HUDEP-2 (cell line): Measurements from ENCODE around the gene ANKRD23.
A peak's percentile ranks its signal among the peaks of the same experiment; 100 is the strongest.
"Not testable (repeated sequence)": the region's sequence is repeated elsewhere in the genome, so short reads cannot be mapped to it uniquely, and the experiment has no call there.

Source experiments
- DNase-seq, 76 experiments: peaks; one replicate each; lab custom pipeline; 2025; ENCODE audit not compliant: unreplicated experiment in 76 of 76; lab: John Stamatoyannopoulos, UW

Gene ANKRD23

GRCh38 chr2:96864343-96865091 is 20.7 kb upstream of the ANKRD23 start:
- no peak for DNase-seq

- no peak for DNase-seq
These were observed 19.9 kb upstream of the ANKRD23 start for GRCh38 chr2:96863575-96864342.

- not testable (repeated sequence) for DNase-seq
These were observed 19.2 kb upstream of the ANKRD23 start for GRCh38 chr2:96863056-96863455.

DNA sequence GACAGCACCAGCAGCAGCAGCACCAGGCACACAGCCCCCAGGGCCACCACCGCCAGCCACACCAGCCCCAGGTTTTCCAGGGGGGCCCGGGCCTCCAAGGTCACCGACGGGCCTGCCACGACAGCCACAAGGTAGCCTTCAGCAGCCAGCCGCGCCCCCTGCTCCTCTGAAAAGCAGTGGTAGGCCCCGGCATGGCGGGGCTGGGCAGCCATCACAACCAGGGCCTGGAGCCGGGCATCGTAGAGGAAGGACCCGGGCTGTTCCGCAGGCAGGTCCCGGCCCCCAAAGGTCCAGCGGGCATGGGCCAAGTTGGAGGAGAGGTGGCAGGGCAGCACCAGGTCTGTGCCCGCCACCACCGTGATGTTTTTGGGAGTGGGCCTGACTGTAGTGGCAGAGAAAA is 17.3 kb upstream of the ANKRD23 start:
- DNase-seq, result no peak

- no peak for DNase-seq
These were observed 16.5 kb upstream of the ANKRD23 start for GRCh38 chr2:96860065-96861029.

- DNase-seq, result no peak
These were observed 15.9 kb upstream of the ANKRD23 start for GRCh38 chr2:96859681-96860064.

- no peak for DNase-seq
These were observed 15.4 kb upstream of the ANKRD23 start for GRCh38 chr2:96859099-96859649.

- peak in 74 of 76 experiments; percentile 59 to 99 (median 95) for DNase-seq
These were observed 14.0 kb upstream of the ANKRD23 start, which contains the start of gene ANKRD39 for GRCh38 chr2:96857667-96858372. TSS of gene ANKRD39 (minus strand) at chr2:96858016. CDS start at chr2:96857987, 29 bp downstream.

- DNase-seq, result peak in 8 of 76 experiments; percentile 5 to 32 (median 16)
These were observed 13.2 kb upstream of the ANKRD23 start for GRCh38 chr2:96856776-96857666.

DNA sequence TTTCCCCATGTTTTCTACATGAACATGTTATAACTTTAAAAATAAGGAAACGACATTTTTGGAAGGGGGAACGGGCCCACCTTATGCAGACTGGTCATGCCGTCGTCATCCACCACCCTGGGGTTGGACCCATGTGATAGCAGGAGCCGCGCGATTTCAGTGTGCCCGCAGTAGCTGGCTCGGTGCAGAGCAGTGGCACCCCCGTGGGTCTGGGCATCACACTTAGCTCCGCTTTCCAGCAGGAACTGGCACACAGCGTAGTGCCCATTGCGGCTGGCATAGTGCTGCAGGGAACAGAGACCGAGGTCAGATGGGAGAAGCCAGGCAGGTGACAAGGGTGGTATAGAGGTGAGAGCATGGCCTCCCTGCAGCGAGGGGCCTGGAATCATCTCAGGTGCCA is 9.5 kb upstream of the ANKRD23 start:
- DNase-seq, result no peak

DNA sequence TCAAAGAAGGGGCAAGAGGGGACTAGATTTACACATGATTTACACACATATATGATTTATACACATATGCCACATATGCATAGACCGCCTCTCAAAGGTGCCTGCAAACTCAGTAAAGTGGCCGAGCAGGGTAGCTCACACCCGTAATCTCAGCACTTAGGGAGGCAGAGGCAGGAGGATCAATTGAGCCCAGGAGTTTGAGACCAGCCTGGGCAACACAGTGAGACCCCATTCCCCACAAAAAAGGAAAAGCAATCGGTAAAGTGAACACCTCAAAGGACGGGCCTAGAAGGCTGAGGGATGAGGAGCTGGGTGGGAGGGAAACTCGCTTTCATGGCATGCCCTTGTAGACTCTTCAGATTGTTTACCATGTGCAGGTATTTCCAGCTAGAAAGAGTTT is 8.8 kb upstream of the ANKRD23 start:
- DNase-seq, result no peak

DNA sequence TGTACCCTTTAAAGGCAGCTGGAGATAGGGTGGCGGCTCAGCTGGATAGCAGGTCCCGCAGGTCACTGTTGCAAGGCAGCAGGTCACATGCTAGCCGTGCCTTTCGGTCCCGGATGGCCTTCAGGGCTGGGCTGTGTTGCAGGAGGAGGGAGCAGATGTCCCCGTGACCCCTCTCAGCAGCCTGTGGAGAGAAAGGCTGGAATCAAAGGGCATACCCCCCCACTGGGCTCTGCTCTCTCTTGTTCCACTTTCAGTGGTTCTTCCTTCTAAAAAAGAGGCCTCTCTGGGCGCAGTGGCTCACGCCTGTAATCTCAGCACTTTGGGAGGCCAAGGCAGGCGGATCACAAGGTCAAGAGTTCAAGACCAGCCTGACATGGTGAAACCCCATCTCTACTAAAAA is 4.4 kb upstream of the ANKRD23 start:
- DNase-seq, result no peak

DNA sequence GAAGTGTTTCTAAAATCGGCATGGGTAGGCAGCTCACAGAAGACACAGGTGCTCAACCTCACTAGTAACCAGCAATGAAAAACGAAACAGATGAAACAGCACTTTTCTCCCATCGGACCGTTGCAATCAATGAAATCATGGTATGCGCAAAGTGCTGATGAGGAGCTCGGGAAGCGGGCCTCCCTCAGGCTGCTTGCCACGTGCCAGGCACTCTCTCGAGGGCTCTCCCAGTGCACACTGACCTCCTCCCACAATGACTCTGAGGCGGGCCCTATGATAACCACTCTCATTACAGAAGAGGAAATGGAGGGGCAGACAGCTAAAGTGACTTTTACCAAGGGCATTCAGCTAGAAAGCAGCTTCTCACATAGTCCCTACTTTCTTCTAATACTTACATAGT is 3.8 kb upstream of the ANKRD23 start:
- peak in 8 of 76 experiments; percentile 1 to 21 (median 12) for DNase-seq

GRCh38 chr2:96846825-96847224 is 3.0 kb upstream of the ANKRD23 start:
- no peak for DNase-seq

DNA sequence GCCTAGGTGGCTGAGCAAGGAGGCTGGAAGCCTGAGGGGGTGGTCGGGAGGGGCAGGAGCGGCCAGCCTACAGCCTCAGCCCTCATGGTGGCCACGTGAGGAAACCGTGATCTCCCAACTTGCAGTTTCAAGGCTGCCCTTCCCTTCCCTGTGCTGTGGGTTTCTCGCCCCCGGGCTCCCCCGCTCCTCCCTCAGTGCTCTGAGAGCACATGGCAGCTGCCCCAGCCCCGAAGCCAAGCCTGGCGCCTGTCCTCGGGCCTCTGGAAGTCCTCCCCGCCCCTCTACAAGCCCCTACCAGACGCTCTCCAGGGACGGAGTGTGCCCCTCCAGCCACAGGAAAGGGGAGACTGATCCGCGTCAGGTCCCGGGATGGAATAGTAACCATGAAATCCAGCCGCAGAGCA is 586 bp upstream of the ANKRD23 start:
- peak in 1 of 76 experiments; percentile 7 for DNase-seq

DNA sequence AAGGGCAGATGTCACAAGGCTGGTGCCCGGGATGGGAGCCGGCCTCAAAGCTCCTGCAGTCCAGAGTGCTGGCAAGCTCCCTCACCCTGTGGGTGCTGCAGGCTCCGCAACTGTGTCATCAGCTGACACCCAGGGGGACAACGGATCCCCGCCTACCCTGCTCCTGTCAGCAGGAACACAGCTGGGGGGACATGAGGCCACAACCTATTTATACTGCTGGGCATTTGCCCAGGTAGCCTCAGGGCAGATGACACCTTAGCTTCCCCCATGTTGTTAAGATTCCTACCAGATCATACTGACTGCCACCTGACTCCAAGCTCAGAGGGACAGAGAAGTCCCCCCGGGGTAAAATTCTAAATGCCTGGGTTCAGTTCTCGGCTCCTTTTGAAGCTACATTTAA is 1.2 kb downstream of the ANKRD23 start:
- DNase-seq, result no peak

DNA sequence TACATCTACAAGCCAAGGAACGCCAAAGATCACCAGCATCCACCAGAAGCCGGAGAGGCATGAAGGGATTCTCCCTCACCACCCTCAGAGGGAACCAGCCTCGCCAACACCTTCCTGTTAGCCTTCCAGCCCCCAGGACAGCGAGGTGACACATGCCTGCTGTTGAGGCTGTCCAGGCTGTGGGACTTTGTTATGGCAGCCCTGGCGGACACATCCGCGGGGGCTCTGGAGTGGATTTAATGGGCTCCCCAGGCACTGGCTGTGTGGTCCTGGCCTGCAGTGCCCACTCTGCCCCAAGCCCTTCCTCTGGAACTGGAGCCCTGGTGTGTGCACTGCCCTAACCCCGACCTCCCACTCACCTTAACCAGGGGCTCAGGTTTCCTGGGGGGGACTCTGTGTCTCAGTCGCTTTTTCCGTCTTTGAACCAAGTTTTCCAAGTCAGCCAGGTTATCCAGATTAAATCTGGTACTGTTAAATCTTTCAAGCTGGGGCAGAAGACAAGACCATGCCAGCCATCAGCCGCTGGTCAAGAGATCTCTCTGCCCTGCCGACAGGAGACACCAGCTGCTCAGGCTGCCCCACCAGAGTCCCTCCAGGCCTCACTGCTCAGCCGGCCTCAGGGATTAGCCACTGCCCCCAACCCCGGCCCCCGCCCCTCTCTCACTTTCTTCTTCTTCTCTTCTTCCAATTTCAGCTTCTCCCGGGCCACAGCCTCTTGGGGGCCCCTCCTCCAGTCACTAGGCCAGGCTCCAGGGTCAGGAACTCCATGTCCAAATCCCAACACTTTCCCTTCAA is 1.9 kb downstream of the ANKRD23 start:
- DNase-seq, result no peak
